Left forelimb (tissue), 1 donor: ENCODE results near the gene SPATA9.
A peak's percentile ranks its signal among the peaks of the same experiment; 100 is the strongest.
"Not testable (repeated sequence)": the region's sequence is repeated elsewhere in the genome, so short reads cannot be mapped to it uniquely, and the experiment has no call there.

ENCODE experiments used
- DNase-seq: peaks from one replicate; pipeline ENCODE4 v3.0.0-alpha.2; 2018; ENCODE audit warnings: low spot score

Gene SPATA9

DNA sequence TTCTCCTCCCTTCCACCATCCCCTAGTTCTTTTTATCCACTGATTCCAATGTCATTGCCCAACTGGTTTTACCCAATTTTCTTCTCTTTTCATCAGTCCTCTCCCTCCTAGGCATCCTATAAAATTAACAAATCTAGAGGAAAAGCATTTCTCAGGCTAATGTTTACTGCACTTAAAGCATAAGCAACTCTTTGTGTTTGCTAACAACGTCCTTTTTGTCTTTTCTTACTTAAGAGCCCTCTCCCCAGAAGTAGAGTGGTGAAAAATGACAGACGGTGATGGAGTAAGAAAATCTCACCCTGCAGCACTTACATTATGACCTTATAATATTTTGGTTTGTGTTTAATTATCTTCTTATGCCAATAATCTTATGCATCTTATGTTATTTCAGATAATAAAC is 1.6 kb upstream of the SPATA9 start:
- no peak for DNase-seq

DNA sequence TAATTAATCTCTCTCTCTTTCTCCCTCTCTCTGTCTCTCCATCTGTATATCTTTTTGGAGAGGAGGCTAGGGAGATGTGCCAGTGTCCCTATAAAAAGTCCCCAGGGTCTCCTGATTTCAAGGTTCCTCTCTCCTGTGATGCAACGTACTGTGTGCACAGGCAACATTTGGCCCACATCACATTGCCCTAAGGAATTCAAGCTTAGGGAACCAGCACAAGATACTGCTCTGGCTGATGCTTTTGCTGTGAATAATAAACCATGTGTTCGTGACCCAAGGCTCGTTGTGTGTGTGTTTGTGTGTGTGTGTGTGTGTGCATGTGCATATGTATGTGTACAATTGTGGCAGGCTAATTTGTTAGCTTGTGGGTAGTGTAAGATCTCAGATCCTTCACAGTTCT is 9.7 kb downstream of the SPATA9 start:
- DNase-seq: no peak

DNA sequence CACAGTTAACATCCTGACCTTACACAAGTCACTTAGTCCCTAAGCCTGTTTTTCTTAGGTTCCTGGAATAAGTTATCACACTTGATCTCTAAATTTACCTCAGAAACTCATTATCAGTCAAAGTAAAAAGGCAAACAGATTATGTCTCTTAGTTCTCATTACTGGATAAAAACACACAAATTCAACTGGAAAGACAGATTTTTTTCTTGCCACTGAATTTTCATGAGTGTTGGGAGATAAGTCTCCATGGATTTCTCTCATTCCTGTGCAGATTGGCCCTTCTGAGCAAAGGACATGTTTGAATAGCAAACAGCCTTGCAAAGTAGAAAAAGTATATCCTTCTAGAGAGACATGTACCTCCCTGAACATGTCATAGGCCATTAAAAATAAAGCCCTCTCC is 10.2 kb downstream of the SPATA9 start:
- DNase-seq: no peak

DNA sequence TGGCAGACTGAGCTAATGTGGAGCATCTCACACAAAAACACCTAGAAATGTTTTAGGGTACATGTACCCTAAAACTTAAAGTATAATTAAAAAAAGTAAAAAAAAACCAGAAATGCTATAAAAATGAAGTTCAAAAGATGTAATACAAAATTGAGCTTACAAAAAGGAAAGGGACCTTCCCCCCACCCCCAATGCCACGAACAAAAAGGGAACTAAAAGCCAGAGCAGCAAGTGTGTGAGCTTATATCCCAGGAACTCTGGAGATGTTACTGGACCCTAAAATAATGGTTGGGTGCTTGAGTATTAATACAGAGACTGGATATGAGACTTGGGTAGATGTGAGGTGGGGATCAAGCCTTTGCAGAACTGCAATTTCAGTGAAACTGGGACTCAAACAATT is 11.0 kb downstream of the SPATA9 start:
- no peak for DNase-seq

DNA sequence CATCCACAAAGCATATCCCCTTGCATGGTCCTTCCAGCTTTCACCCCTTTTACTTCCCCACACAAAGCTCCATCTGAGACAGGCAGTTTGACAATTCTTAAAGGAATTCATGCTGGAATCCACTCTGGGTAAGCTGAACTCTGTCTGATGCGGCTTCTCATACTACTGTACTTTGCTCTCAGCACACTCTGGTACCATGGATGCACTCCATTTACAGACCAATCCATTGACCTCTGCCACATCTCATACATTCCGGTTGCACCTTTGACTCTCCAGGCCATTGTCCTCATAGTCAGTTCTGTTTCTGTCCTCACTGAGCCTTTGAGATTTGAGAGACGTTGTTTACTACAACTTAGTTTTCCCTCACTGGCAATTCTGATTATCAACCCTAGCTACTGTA is 12.2 kb downstream of the SPATA9 start:
- DNase-seq: no peak

DNA sequence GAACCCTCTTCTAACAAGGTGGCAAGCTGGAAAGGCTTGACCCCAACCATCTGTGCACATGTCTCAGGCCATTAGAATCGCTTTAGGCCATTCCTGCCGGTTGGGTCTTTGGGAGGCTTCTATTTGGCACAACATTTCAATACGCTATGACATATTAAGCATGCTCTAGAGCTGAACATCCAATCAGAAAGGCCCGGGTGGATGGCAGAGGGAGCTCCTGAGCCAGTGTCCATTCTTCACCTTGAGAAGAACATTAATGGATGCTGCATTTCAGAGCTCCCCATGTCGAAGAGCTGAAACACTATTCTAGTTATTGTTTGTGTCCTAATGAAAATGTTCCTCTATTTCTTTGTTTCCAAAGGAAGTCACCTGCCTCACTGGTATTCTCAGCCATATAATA is 12.8 kb downstream of the SPATA9 start:
- no peak for DNase-seq

DNA sequence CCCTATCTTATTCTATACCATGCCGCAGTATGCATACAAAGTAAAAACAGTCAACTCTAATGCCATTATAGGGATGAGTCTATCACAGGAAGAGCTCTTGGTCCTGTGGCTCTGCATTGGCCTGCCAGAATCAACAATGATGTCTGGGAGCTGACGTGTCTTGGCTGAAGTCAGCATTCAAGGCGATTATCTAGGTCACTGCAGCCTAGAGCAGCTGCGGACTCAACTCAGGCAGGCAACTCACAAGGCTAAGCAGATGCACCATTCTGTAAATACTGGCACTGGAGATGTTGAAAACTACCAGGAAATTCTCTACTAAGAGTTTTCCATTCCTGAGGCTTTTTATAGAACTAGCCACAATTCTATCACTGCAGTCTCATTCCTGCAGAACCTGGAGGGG is 13.3 kb downstream of the SPATA9 start:
- DNase-seq: no peak

DNA sequence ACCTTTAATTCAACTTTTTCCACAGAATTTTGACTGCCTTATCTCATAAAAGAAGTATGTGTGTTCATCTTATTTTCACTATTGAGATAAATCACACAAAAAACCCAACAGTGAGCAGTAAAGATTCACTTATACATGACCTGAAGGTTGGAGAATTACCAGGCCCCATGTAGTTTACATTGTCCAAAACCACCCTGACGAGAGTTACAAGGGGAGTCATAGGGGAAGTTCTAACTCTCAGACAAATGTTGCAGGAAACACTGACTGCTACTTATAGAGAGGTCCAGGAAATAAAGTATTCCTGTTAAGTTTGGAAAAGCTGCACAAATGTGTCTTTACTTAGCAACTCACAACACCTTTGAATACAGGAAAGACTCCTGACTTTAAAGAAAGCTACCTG is 14.1 kb downstream of the SPATA9 start:
- DNase-seq: no peak

DNA sequence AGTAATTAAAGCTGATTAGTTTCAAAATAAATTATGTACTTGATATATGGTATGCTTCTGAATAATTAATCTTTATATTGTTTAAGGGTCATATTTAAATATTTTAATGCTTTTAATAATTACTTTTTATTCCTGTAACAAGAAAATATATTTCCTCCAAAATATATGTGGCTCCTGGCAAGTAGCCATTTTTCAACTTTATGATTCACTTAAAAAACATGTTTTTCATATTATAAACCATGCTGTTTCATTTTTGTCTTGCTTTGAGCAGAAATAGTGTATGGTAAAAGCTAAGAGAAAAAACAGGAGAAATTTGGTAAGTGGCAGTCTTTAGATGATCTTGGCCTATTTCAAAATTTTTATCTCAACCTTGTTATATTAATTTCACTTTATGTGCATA is 14.6 kb downstream of the SPATA9 start:
- DNase-seq: no peak

DNA sequence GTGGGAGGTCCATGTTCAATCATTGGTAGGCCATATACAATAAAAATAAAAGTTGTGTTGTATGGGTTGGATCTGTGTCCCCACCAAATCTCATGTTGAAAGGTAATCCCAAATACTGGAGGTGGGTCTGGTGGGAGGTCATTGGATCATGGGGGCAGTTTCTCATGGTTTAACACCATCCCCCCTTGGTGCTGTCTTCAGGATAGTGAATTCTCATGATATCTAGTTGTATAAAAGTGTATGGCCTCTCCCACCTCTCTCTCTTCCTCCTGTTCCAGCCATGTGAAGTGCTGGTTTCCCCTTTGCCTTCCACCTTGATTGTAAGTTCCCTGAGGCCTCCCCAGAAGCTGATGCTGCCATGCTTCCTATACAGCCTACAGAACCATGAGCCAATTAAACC is 15.1 kb downstream of the SPATA9 start:
- no peak for DNase-seq

DNA sequence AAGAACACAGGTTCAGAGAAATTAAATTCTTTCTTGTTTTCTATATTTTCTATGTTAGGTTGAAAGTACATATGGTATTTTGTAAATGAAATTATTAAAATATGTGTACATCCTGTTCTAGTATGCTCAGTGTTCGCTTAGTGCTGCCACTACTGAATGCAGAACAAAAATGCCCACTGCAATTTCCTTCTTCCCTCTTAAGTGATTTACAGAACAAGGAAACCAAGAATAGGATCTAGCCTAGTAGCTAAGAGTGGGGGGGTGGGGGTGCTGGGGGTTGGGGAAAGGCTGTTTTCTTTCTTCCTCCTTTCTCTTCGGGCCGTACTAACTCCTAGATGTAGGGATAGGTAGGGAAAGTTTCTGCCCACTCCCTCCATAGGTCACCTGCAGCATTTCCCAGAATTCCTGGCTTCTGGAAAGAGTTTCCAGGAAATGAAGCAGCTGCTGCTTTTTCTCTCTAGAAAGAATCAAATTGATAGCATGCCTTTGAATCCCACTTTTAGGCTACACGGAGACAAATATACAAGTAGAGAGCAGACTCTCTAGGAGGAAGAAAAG is 15.7 kb downstream of the SPATA9 start:
- DNase-seq: no peak

DNA sequence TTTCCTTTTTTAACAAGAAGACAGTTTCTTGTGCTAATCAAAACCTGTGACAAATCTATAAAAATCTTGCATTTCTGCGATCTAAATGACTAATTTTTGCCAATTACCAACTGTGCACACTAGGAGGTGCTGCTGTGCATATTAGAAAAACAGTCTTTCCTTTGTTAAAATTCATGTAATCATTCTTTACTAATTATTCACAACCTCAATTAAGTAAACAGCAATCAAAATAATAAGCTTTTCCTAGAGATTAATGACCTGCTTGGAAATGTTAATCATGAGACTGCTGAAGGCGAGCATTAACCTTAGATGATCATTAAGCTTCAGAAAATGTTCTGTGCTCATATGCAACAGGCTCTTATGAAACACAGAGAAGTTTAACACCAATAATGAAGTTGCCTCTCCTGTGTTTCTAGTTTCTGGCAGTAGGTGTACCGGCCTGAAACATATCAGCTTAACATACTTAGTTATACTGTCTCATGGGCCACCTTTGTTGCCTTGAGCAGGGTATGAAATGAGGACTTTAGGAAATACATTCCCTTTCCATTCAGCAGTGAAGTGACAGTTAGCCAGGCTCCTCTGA is 18.5 kb downstream of the SPATA9 start:
- no peak for DNase-seq

DNA sequence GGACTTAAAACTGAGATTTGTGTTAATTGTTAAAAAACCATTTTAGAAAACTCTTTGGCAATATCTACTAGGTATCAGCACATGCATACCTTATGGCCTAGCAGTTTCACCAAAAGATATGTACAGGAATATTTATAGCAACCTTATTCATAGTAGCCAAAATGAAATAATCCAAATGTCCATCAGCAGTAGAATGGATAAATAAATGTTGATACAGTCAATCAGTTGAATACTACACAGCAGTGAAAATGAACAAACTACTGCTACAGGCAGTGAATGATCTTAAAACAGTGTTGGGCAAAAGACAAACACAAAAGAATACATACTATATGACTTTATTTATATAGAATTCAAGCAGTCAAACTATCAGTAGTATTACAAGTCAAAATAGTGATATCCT is 19.8 kb downstream of the SPATA9 start:
- DNase-seq: no peak

DNA sequence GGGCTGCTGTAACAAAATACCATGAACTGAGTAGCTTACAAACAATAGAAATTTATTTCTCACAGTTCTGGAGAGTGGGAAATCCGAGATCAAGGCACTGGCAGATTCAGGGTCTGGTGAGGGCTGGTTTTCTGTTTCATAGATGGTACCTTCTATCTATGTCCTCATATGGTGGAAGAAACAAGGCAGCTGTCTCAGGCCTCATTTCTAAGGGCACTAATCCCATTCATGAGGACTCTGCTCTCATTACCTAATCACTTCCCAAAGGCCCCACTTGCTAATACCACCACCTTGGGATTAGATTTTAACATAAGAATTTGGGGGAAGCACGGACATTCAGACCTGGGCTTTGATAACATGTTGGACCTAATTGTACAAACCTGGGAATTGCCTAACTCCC is 22.7 kb downstream of the SPATA9 start:
- DNase-seq: no peak

DNA sequence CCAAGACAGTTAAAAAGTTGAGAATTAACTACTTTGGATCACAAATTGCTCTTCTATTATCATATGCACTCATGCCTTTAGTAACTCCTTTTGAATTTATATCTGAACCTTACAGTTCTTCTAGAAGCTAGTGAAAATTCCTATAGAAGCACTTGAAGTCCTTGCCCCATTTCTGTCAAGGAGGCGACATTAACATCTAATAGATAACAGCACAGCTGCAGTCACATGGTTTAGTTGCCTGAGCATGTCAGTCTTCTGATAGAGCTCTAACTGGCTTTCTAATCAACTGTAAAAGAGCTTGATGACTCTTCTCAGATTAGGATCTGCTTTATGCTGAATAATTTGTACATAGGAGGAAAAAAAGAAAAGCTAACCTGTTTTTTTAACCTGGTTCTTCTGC is 27.2 kb downstream of the SPATA9 start:
- no peak for DNase-seq

DNA sequence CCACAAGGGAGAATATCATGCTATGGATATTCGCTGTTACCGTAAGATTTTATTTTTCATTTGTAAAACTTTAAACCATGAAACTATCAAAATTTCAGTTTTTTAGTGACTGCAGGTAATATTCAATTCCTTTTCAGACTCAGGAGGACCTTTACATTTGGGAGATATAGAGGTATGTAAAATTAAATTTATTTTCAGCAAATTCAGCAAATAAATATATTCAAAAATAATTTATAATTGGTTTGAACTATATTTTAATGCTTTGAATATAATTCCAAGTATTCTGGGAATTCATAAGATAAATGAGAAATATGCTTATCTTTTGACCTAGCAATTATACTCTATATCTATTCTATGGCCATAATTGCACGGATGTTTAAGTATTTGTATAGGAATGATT is 28.6 kb downstream of the SPATA9 start:
- DNase-seq: no peak

DNA sequence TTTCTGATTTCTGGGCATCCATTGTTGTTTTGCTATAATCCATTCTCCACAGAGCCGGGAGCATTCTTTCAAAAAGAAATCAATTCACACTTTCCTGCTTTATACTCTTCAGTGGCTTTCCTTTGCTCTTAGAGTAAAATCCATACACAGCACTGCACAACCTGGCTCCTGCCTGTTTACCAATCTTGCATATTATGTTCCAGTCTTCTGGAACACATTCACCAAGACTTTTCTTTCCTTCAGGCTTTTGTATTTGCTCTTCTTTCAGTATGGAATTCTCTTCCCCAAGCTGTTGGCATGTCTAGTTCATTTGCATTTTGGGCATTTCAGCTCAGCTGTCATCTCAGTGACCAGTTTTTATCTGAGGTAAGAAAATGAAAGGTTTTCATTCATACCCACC is 29.9 kb downstream of the SPATA9 start:
- DNase-seq: no peak

DNA sequence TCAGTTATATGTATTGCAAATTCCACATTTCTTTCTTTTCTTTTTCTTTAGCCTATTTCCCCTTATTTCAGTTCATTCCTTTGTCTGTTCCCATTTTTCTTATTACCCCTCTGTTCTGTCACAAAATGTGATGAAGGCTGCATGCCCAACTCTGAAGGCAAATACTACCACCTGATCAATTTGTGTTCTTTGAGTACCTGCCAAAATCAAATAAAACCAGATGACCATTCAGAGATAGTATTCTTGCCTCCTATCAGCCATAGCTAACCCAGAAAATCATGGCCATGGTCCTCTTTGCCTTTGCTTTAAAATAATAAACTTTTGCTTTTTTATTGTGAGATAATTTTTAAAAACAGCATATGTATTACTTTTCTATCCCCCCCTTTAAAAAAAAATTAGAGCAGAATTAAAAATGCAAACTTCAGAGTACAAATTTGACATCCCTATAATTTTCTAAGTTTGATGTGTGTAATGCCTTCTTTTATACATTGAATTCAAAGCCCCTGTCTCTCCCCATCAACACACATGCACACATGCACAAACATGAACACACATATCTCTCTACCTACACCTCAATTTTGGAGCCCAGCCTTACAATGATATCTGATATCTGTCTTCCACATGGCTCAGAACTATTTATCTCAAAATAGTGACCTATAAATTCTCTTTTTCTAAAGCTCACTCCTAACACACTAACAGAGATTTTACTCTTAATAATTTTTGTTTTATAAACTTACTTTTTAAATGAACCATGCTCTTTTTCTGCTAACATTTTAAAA is 32.8 kb downstream of the SPATA9 start:
- no peak for DNase-seq

DNA sequence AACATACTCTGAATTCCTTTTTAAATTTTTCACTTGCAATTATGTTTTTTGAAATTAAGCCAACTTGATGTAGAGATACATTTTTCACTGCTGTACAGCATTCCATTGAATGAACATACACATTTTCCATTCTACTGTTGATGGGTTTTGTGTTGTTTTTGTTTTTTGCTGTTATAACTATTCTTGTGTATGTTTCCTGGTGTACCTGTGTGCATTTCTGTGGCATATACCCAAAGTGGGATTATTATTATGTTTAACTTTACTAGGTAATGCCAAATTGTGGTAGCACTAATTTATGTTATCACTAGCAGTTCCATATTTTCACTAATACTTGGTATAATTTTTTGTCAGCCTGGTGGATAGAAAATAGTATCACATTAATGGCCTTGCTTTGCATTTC is 33.5 kb downstream of the SPATA9 start:
- DNase-seq: no peak

DNA sequence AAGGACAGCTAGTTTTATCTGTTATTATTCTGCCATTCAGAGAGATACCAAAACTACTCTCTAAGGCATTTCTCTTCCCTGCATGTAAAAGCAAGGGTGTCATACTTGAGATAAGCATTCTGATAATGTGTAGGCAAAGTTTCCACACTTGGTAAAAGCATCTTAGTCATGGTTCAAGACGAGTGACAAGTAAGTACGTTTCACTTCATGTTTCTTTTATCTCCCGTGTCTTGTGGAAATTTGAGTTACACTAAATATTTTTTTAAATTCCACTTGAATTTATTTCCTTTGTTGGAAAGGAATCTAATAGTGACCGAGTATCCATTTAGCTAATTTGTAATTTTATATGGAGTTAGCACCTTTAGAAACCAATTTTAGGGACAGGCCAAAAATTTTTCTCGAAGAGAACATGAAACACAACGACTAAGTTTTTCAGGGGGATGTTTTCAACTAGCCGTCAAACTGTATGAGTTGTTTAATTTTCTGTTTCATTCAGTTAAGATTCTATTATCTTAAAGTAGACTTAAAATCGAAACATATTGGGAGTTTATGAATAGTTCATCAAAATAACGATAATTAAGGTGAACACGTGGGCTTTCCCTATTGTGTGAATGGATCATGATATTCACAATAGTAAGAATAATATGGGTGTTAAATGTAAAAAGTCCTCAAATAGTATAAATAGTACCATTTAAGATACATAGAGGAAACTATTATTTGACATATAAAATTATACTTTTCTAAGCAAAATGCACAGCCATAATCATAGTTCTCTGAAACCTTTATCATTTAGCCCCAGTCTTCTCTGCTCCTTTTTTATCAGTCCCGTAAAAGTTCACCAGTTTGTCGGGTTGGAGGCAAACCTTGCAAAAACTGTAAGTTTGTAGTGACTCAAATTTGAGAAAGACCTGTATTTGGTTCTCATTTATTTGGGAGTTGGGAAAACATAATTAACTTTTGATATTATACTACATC is 34.6 kb downstream of the SPATA9 start:
- no peak for DNase-seq

DNA sequence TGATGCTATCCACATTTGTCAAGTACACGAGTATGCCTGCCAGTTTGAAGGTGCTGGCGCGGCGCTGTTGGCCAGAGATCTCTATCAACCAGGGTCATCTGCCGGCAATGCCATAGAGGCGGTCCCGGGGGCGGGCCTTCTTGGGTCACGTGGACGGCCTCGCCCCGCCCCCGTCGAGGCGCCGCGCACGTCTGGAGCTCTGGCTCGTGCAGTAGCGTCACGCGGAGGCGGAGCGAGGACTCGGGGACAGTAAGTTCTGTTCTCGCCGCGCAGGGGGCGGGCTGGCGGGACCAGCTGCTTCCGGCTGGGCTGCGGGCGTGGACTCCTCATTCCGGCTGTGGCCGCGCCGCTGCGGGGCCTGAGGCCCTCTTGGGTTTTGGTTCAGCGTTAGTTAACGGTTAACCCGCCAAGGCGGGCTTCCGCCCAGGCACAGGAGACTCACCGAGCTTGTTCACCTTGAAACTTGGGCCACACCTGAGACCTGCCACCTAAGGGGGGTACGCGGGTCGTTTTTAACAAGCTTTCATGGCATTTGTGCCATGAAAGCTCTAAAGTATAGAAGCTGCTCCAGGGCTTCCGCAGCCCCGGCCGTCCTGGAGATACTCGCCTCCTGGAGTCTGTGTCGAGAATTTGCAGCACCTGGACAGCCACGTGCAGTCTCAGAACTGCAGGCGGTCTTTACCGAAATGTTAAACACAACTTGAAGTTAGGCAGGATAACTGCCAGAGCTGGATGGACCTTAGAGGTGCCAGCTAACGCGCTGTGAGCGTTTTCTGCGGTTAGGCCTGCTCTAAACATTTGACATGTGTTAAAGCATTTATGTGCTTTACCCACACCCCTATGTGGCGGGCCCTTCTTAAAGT is 36.0 kb downstream of the SPATA9 start, which contains the start of gene RFESD:
Gene RFESD (plus strand): TSS at position 209 of the 863 bp plus-strand sequence. CDS start 5,495 bp downstream, outside the sequence.
- peak; percentile 98 for DNase-seq

DNA sequence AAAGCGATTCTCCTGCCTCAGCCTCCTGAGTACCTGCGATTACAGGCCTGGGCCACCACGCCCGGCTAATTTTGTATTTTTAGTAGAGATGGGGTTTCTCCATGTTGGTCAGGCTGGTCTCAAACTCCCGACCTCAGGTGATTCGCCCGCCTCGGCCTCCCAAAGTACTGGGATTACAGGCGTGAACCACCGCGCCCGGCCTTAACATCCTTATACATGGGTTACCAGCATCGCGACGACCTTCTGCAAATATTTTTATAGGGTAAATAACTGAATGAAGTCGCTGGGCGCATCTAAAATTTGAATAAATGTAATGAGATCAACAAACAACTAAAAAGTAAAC is 36.6 kb downstream of the SPATA9 start:
- not testable (repeated sequence) for DNase-seq
